ENCODE results near the gene NDUFB2.

Gene NDUFB2

GRCh38 chr7:140678081-140678815, 18.3 kb upstream of the NDUFB2 start:
- H3K9me3 Mint-ChIP-seq, result no peaks in the 10 kb centered on the region
- H3K27ac Mint-ChIP-seq, result no peak overlapping the region
- TF ChIP-seq, protein P1, sequence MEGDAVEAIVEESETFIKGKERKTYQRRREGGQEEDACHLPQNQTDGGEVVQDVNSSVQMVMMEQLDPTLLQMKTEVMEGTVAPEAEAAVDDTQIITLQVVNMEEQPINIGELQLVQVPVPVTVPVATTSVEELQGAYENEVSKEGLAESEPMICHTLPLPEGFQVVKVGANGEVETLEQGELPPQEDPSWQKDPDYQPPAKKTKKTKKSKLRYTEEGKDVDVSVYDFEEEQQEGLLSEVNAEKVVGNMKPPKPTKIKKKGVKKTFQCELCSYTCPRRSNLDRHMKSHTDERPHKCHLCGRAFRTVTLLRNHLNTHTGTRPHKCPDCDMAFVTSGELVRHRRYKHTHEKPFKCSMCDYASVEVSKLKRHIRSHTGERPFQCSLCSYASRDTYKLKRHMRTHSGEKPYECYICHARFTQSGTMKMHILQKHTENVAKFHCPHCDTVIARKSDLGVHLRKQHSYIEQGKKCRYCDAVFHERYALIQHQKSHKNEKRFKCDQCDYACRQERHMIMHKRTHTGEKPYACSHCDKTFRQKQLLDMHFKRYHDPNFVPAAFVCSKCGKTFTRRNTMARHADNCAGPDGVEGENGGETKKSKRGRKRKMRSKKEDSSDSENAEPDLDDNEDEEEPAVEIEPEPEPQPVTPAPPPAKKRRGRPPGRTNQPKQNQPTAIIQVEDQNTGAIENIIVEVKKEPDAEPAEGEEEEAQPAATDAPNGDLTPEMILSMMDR (IDR thresholded peaks at IDR 0.05; ENCODE audit: unreplicated experiment in 3 of 3), result no peak
- H3K36me3 Mint-ChIP-seq (ENCODE audit: low read depth), result peaks cover 41% of the 10 kb centered on the region
- H3K4me3 Mint-ChIP-seq, result no peak overlapping the region
- H3K27me3 Mint-ChIP-seq (ENCODE audit: low read depth), result no peaks in the 10 kb centered on the region
- peaks cover 26% of the 10 kb centered on the region for H3K4me1 Mint-ChIP-seq

- Mint-ChIP-seq H3K27ac (no peak overlapping the region), H3K4me3 (no peak overlapping the region), H3K36me3 (ENCODE audit: low read depth) (peaks cover 42% of the 10 kb centered on the region), H3K27me3 (ENCODE audit: low read depth) (no peaks in the 10 kb centered on the region), H3K4me1 (peaks cover 30% of the 10 kb centered on the region), H3K9me3 (no peaks in the 10 kb centered on the region)
- TF ChIP-seq, protein P1 (IDR thresholded peaks at IDR 0.05; ENCODE audit: unreplicated experiment in 3 of 3), result no peak
Observed at GRCh38 chr7:140678816-140679130, 17.7 kb upstream of the NDUFB2 start.

- Mint-ChIP-seq H3K9me3 (no peaks in the 10 kb centered on the region), H3K27me3 (ENCODE audit: low read depth) (no peaks in the 10 kb centered on the region), H3K4me3 (no peak overlapping the region), H3K4me1 (peaks cover 30% of the 10 kb centered on the region), H3K36me3 (ENCODE audit: low read depth) (peaks cover 46% of the 10 kb centered on the region), H3K27ac (no peak overlapping the region)
- TF ChIP-seq, protein P1 (IDR thresholded peaks at IDR 0.05; ENCODE audit: unreplicated experiment in 3 of 3), result no peak
Observed at GRCh38 chr7:140679186-140679585, 17.3 kb upstream of the NDUFB2 start.

GRCh38 chr7:140680886-140681285, 15.6 kb upstream of the NDUFB2 start:
- peaks cover 50% of the 10 kb centered on the region for H3K36me3 Mint-ChIP-seq (ENCODE audit: low read depth)
- H3K4me3 Mint-ChIP-seq, result no peak overlapping the region
- H3K27me3 Mint-ChIP-seq (ENCODE audit: low read depth), result no peaks in the 10 kb centered on the region
- no peaks in the 10 kb centered on the region for H3K9me3 Mint-ChIP-seq
- peaks cover 17% of the 10 kb centered on the region for H3K4me1 Mint-ChIP-seq
- TF ChIP-seq, protein P1 (IDR thresholded peaks at IDR 0.05; ENCODE audit: unreplicated experiment in 3 of 3), result no peak
- H3K27ac Mint-ChIP-seq, result no peak overlapping the region

- no peaks in the 10 kb centered on the region for H3K27me3 Mint-ChIP-seq (ENCODE audit: low read depth)
- no peaks in the 10 kb centered on the region for H3K9me3 Mint-ChIP-seq
- no peak overlapping the region for H3K27ac Mint-ChIP-seq
- H3K36me3 Mint-ChIP-seq (ENCODE audit: low read depth), result peaks cover 47% of the 10 kb centered on the region
- H3K4me1 Mint-ChIP-seq, result peaks cover 17% of the 10 kb centered on the region
- TF ChIP-seq, protein P1 (IDR thresholded peaks at IDR 0.05; ENCODE audit: unreplicated experiment in 3 of 3), result no peak
- H3K4me3 Mint-ChIP-seq, result no peak overlapping the region
Observed at GRCh38 chr7:140681766-140682165, 14.7 kb upstream of the NDUFB2 start.

- Mint-ChIP-seq H3K4me3 (no peak overlapping the region), H3K9me3 (no peaks in the 10 kb centered on the region), H3K27me3 (ENCODE audit: low read depth) (no peaks in the 10 kb centered on the region), H3K27ac (peak overlapping the region in 1 of 3 experiments; percentile 25), H3K4me1 (peaks cover 17% of the 10 kb centered on the region), H3K36me3 (ENCODE audit: low read depth) (peaks cover 33% of the 10 kb centered on the region)
- TF ChIP-seq, protein P1 (IDR thresholded peaks at IDR 0.05; ENCODE audit: unreplicated experiment in 3 of 3), result no peak
Observed at GRCh38 chr7:140683657-140684056, 12.9 kb upstream of the NDUFB2 start.

Measured in nephron (organoid).